Right lobe of liver (tissue), 6 donors: ENCODE results near the gene SLC25A27. TPM values are rescaled to one million over a fixed set of nuclear protein-coding genes. Genes with fewer than 3 reads are reported as not detected.

Source experiments
- ATAC-seq, 4 donors: fragments of 200-7000 bp; cut with Tn5 transposase; one replicate each; pipeline ENCODE4 v1.9.1; 2020; ENCODE audit warnings: mild to moderate bottlenecking in 4 of 4, moderate library complexity in 4 of 4
- DNase-seq, 3 donors: peaks; one replicate each; pipeline ENCODE4 v3.0.0-alpha.2; 2020
- H3K27ac ChIP-seq, 3 donors: fragments of 200-600 bp; one replicate each; pipeline ENCODE4 v1.8.0; 2022
- H3K27me3 ChIP-seq, 2 donors: fragments of 200-600 bp; one replicate each; pipeline ENCODE4 v1.8.0; 2022
- H3K36me3 ChIP-seq, 4 donors: fragments of 200-600 bp; sonication (generic) in 1 of 4; one replicate each; pipeline versions ENCODE4 v1.5.1 to v1.8.0; 2017 to 2022; ENCODE audit warnings: control low read depth in 1 of 4
- H3K4me1 ChIP-seq, 4 donors: fragments of 200-600 bp; sonication (generic) in 1 of 4; one replicate each; pipeline versions ENCODE4 v1.5.1 to v1.8.0; 2017 to 2022; ENCODE audit warnings: control low read depth in 1 of 4
- H3K4me3 ChIP-seq, 3 donors: fragments of 200-600 bp; one replicate each; pipeline ENCODE4 v1.8.0; 2022
- H3K9me3 ChIP-seq, 4 donors: fragments of 200-600 bp; sonication (generic) in 1 of 4; one replicate each; pipeline versions ENCODE4 v1.5.1 to v1.8.0; 2017 to 2022; ENCODE audit warnings: control low read depth in 1 of 4
- CTCF ChIP-seq, 4 donors: fragments of 200-600 bp in 3 of 4; fragments of 450-650 bp in 1 of 4; IDR thresholded peaks; one replicate each; pipeline versions ENCODE4 v1.5.1 to v1.8.0; 2016 to 2022; ENCODE audit warnings: antibody characterized with exemption in 4 of 4, mild to moderate bottlenecking in 2 of 4
- POLR2A ChIP-seq: fragments of 450-650 bp; IDR thresholded peaks from one replicate; pipeline ENCODE4 v1.6.1; 2017; ENCODE audit warnings: antibody characterized with exemption, mild to moderate bottlenecking
- WGBS: methylation state at CpG from one replicate; pipeline ENCODE4 v1.1.6; 2018; ENCODE audit warnings: low coverage, low lambda C conversion rate; ENCODE audit not compliant: insufficient coverage; ENCODE audit errors: missing lambda C conversion rate; 5-methylcytosine and 5-hydroxymethylcytosine counted together
- intact Hi-C, 2 donors: fragments of 100-400 bp; cut with DNase I; formaldehyde crosslinking; loops; one replicate each; pipeline versions ENCODE4 v1.11.2 to v1.14.1; 2022
- total RNA-seq, 6 experiments: library from RNA; depleted of rRNA in 2 of 6; stranded (reverse); fragments of >200 nt in 2 of 6; fragmentation: NEBNext Ultra II Directional in 3 of 6; extraction: Animal tissue kit (Norgen Biotek cat#: 25700) in 3 of 6; gene quantifications; one replicate each; pipeline versions ENCODE4 v1.1.0 to v1.2.4, GENCODE V29; 2016 to 2023
- donor health status: DM: no; HTN: yes; CAD: no.
- donor health status: DM: no; HTN: no; CAD: no.
- donor health status: DM: no; HTN: no; CAD: no.
- donor health status: DM: no; HTN: yes; CAD: no.
- donor health status: DM: no; HTN: yes; CAD: no.

SLC25A27 gene
- total RNA-seq, 6 experiments from 2014 or later, result 8.8 to 21.0 (median 14.2) TPM

- H3K4me1 ChIP-seq, result no peaks in the 10 kb centered on the region
- no peak overlapping the region for H3K27ac ChIP-seq
- no peak for ATAC-seq
- DNase-seq, result no peak
- no peak overlapping the region for H3K4me3 ChIP-seq
- H3K36me3 ChIP-seq, result no peaks in the 10 kb centered on the region
- H3K9me3 ChIP-seq, result no peaks in the 10 kb centered on the region
- intact Hi-C loops, result no loop called here
- TF ChIP-seq POLR2A (no peak), CTCF (IDR thresholded peaks at IDR 0.05) (no peak)
- no peaks in the 10 kb centered on the region for H3K27me3 ChIP-seq
- 68% methylated on average over 1 of the region's 1 CpG for WGBS
These were observed 47.2 kb downstream of the SLC25A27 start for GRCh38 chr6:46699970-46700369.

- DNase-seq (no peak), ATAC-seq (peak; percentile 42 to 85 (median 70))
- intact Hi-C loops, result no loop called here
- Histone ChIP-seq H3K4me3 (no peak overlapping the region), H3K36me3 (no peaks in the 10 kb centered on the region), H3K27me3 (no peaks in the 10 kb centered on the region), H3K9me3 (no peaks in the 10 kb centered on the region), H3K27ac (no peak overlapping the region), H3K4me1 (no peaks in the 10 kb centered on the region)
- WGBS, result 0% methylated on average over 3 of the region's 3 CpGs
- no peak for TF ChIP-seq POLR2A
- TF ChIP-seq CTCF (IDR thresholded peaks at IDR 0.05), result peak; percentile 12 to 33 (median 28)
These were observed 51.8 kb downstream of the SLC25A27 start for GRCh38 chr6:46704562-46704961.

DNA sequence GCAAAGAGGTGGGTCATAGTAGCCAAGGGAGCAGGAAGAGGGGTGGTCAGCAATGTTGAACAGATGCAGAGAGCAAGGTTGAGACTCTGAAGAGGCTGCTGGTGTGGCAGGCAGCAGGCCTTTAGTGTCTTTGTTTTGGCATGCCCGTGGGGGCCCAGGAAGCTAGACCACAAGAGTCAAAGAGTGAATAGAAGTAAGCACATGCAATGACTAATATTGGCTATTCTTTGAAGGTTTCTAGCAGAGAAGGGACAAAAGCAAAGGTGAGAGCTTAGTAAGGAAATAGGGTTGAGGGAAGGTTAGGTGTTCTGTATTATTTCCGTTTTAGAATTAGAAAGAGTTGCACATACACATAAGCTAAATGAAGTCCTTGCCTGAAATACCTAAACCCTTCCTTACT is 53.7 kb downstream of the SLC25A27 start:
- DNase-seq (no peak), ATAC-seq (no peak)
- 79% methylated on average over 2 of the region's 2 CpGs for WGBS
- TF ChIP-seq CTCF (IDR thresholded peaks at IDR 0.05), result no peak
- no peak for TF ChIP-seq POLR2A
- intact Hi-C loops, result no loop called here
- Histone ChIP-seq H3K9me3 (no peaks in the 10 kb centered on the region), H3K36me3 (no peaks in the 10 kb centered on the region), H3K4me3 (no peak overlapping the region), H3K27ac (no peak overlapping the region), H3K27me3 (no peaks in the 10 kb centered on the region), H3K4me1 (no peaks in the 10 kb centered on the region)

GRCh38 chr6:46711491-46711890 is 58.7 kb downstream of the SLC25A27 start:
- no peak for ATAC-seq
- Histone ChIP-seq H3K9me3 (no peaks in the 10 kb centered on the region), H3K27me3 (no peaks in the 10 kb centered on the region), H3K36me3 (no peaks in the 10 kb centered on the region), H3K27ac (no peak overlapping the region), H3K4me1 (no peaks in the 10 kb centered on the region), H3K4me3 (no peak overlapping the region)
- intact Hi-C loops, result no loop called here
- 79% methylated on average over 1 of the region's 1 CpG for WGBS
- TF ChIP-seq CTCF (IDR thresholded peaks at IDR 0.05) (no peak), POLR2A (no peak)
- no peak for DNase-seq

DNA sequence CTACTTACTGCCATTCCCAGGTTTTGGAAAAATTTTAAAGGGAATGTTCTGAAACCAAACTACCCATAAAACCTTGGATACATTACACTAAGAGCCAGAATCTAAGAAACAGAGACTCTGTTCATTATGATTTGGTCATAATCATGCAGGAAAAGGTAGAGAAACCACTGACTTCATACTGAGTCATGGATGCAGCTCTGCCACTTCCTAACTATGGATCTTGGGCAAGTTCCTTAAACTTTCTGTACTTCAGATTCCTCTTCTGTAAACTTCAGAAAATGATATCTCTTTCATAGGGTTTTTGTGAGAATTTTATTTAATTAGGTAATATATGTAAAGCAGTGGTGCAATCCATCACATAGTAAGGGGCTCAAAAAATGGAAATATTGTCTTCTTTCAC is 62.4 kb downstream of the SLC25A27 start:
- intact Hi-C loops, result no loop called here
- no peaks in the 10 kb centered on the region for H3K36me3 ChIP-seq
- H3K4me3 ChIP-seq, result no peak overlapping the region
- no peaks in the 10 kb centered on the region for H3K4me1 ChIP-seq
- no peak overlapping the region for H3K27ac ChIP-seq
- TF ChIP-seq CTCF (IDR thresholded peaks at IDR 0.05) (no peak), POLR2A (no peak)
- no peaks in the 10 kb centered on the region for H3K27me3 ChIP-seq
- no peaks in the 10 kb centered on the region for H3K9me3 ChIP-seq
- peak in 1 of 4 donors; percentile 41 for ATAC-seq
- DNase-seq, result no peak
